ENCODE data around the gene SETD1A. TPM values are rescaled to one million over a fixed set of nuclear protein-coding genes. Genes with fewer than 3 reads are reported as not detected.

The SETD1A gene
- total RNA-seq, 2 donors from 2014 or later, result 31.3 to 45.5 TPM

DNA sequence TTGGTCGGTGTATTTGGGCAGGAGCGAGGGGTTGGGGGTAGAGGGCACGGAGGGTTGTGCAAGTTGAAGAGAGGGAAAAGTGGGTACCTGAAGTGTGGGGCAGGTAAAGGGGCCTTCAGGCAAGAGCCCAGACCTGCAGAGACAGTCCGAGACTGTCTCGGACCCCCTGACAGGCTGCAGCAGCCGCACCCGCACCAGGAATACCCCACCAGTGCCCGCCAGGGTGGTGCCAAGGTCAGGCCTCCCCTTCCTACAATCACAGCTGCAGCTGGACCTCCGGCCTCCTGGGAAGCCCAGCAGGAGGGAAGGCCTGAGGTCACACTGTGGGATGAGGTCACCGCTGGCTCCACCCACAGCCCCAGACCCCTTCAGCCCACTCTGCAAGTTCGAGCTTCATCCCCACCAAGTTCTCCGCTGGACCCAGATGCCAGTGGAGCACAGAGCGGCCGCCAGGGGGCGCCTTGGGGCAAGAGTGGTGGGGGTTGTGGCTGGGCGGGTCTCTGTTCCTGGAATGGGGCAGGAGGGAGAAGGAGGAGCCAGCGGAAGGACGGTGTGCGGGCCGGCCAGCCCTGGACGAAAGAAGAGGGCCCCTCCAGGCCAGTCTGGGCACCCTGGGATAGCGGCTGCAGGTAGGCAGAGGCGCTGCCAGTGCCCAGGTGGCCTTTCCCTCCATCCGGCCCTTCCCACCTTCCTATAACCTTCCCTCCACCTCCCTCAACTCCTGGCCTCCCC, 27.3 kb downstream of the SETD1A start, which contains the start of gene HSD3B7:
Gene HSD3B7 (plus strand): TSS at position 539 of the 732 bp plus-strand sequence. CDS start 452 bp downstream, outside the sequence.
- Mint-ChIP-seq H3K27me3 (no peaks in the 10 kb centered on the region), H3K4me3 (no peak within 1 kb of the TSS), H3K27ac (peak within 1 kb of the TSS; percentile 34), H3K4me1 (peaks cover 5% of the 10 kb centered on the region), H3K36me3 (ENCODE audit: low read depth) (peaks cover 11% of the 10 kb centered on the region)
- ATAC-seq (peak; percentile 79), DNase-seq (peak; percentile 65 to 81 (median 79))
- no peaks in the 10 kb centered on the region for H3K9me3 ChIP-seq (ENCODE audit: control insufficient read depth, low read length, poor library complexity, severe bottlenecking)

DNA sequence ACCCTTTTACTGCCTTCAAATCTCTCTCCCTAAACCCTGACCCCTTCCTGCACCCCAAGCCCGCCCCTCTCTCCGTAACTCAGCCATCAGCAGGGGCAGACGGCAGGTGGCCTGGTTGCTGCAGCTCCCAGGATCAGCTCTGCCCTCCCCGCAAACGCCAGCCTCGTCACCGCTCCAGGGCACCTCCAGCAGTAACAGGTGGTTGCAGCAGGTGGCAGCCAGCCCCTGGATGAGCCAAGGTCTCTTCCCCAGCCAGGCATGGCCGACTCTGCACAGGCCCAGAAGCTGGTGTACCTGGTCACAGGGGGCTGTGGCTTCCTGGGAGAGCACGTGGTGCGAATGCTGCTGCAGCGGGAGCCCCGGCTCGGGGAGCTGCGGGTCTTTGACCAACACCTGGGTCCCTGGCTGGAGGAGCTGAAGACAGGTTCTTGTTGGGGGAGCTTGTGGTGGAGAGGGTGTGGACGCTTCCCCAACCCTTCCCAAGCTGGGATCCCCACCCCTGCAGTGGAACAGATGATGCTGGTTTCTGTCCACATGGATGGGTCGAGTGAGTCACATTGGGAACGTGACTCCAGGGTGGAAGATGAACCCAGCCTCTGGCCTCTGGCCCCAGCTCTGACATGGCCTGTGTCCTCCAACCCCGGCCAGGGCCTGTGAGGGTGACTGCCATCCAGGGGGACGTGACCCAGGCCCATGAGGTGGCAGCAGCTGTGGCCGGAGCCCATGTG, 28.0 kb downstream of the SETD1A start:
- Mint-ChIP-seq H3K4me3 (no peak overlapping the region), H3K27me3 (no peaks in the 10 kb centered on the region), H3K4me1 (peaks cover 2% of the 10 kb centered on the region), H3K27ac (no peak overlapping the region), H3K36me3 (ENCODE audit: low read depth) (peaks cover 9% of the 10 kb centered on the region)
- H3K9me3 ChIP-seq (ENCODE audit: control insufficient read depth, low read length, poor library complexity, severe bottlenecking), result no peaks in the 10 kb centered on the region
- DNase-seq (no peak), ATAC-seq (peak; percentile 25)

DNA sequence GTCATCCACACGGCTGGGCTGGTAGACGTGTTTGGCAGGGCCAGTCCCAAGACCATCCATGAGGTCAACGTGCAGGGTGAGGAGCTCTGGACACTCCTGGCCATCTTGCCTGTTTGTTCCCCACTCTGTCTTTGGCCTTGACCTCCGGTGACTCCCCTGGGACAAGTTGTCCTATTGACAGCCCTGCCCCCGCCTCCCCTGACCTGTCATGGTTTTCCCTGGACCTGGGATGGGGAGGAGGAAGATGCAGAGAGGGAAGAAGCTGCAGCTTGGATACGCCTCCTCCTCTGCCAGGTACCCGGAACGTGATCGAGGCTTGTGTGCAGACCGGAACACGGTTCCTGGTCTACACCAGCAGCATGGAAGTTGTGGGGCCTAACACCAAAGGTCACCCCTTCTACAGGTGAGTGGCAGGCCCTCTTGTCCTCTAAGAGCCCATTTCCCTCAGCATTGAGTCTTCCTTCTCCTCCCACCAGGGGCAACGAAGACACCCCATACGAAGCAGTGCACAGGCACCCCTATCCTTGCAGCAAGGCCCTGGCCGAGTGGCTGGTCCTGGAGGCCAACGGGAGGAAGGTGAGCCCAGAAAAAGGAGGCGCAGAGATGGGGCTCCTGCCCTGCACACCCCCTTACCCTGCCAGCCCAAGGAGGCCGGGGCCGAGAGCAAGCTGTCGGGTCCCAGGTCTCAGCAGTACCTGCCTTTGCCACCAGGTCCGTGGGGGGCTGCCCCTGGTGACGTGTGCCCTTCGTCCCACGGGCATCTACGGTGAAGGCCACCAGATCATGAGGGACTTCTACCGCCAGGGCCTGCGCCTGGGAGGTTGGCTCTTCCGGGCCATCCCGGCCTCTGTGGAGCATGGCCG, 28.8 kb downstream of the SETD1A start:
- Mint-ChIP-seq H3K27me3 (no peaks in the 10 kb centered on the region), H3K36me3 (ENCODE audit: low read depth) (peaks cover 7% of the 10 kb centered on the region), H3K4me3 (peak overlapping the region; percentile 21), H3K27ac (no peak overlapping the region), H3K4me1 (peaks cover 4% of the 10 kb centered on the region)
- H3K9me3 ChIP-seq (ENCODE audit: control insufficient read depth, low read length, poor library complexity, severe bottlenecking), result no peaks in the 10 kb centered on the region
- no peak for DNase-seq
- no peak for ATAC-seq

DNA sequence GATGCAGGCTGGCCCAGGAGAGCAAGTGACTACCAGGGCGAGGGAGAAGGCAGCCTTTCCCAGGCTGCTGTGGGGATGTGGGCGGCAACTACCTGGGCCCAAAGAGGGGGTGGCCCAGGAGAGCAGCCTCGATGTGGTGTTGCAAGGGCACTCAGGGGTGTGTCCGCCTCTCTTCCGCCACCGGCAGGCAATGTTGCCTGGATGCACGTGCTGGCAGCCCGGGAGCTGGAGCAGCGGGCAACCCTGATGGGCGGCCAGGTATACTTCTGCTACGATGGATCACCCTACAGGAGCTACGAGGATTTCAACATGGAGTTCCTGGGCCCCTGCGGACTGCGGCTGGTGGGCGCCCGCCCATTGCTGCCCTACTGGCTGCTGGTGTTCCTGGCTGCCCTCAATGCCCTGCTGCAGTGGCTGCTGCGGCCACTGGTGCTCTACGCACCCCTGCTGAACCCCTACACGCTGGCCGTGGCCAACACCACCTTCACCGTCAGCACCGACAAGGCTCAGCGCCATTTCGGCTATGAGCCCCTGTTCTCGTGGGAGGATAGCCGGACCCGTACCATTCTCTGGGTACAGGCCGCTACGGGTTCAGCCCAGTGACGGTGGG, 30.1 kb downstream of the SETD1A start:
- no peaks in the 10 kb centered on the region for H3K9me3 ChIP-seq (ENCODE audit: control insufficient read depth, low read length, poor library complexity, severe bottlenecking)
- peaks cover 4% of the 10 kb centered on the region for H3K4me1 Mint-ChIP-seq

DNA sequence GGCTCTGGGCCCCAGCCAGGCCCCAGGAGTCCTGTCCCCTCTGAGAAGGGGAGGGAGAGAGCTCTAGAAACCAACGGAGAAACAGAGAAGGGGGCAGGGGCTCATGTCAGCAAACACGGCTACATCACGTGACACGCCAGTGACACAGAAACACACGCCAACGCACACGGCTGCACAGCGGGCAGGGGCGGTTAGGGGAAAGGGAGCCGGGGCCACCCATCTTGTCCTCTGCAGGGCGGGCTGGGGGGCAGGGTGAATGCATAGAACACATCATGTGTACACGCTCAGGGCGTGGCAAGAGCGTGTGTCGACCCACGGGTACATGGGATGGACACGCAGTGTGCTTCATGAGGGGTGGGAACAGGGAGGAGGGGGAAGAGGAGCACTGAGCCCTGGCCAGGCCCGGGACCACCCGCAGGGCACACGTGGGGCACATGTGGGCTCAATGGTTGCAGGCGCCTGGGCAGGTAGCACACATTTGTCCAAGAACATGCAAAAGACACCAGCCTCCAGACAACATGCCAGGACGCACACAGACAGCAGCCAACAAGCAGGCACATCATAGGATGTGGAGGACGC, 32.0 kb downstream of the SETD1A start:
- ATAC-seq (no peak), DNase-seq (no peak)
- Mint-ChIP-seq H3K4me3 (no peak overlapping the region), H3K27me3 (no peaks in the 10 kb centered on the region), H3K4me1 (peaks cover 2% of the 10 kb centered on the region), H3K36me3 (ENCODE audit: low read depth) (no peaks in the 10 kb centered on the region), H3K27ac (no peak overlapping the region)
- H3K9me3 ChIP-seq (ENCODE audit: control insufficient read depth, low read length, poor library complexity, severe bottlenecking), result no peaks in the 10 kb centered on the region

More for the DNA sequence above, 30.1 kb downstream of the SETD1A start:
- no peaks in the 10 kb centered on the region for H3K27me3 Mint-ChIP-seq
- peaks cover 4% of the 10 kb centered on the region for H3K36me3 Mint-ChIP-seq (ENCODE audit: low read depth)
- no peak for ATAC-seq
- no peak overlapping the region for H3K27ac Mint-ChIP-seq
- no peak overlapping the region for H3K4me3 Mint-ChIP-seq
- DNase-seq, result no peak

DNA sequence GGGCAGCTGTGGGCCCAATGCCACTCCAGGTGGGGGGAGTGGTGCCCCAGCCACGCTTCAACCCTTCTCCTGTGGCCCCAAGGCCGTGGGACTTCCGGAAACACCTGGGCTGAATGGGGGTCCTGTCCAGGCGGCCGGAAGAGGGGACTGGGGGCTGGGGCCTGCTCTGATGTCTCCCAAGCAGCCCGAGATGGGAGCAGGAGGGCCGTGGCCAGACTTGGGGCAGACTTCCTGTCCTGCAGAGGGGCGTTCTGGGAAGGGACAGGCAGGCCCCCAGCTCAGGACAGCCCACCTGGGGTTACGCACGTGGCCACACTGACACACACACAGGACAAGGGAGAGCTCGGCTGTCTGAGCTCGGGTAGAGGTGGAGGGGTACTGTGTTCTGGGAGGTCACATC, 32.6 kb downstream of the SETD1A start:
- ATAC-seq, result no peak
- Mint-ChIP-seq H3K27ac (no peak overlapping the region), H3K36me3 (ENCODE audit: low read depth) (no peaks in the 10 kb centered on the region)

DNA sequence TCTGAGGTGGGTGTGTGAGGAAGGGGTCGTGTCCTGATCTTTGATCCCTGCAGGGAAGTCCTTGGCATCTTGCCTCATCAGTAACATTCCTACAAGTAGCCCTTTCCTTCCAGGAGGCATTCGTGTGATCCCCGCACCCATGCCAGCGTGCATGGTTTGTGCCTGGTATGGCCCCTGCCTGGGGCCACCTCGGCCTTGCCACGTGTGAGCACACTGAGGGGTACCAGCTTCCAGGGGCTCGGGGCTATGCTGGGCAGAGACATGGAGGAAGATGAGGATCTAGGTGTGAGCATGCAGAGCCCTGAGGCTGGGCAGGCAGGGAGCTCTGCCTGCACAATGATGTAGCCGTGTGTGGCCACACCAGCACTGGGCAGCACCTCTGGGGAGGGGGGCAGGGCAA, 33.5 kb downstream of the SETD1A start:
- H3K9me3 ChIP-seq (ENCODE audit: control insufficient read depth, low read length, poor library complexity, severe bottlenecking), result no peaks in the 10 kb centered on the region
- H3K4me1 Mint-ChIP-seq, result peaks cover 2% of the 10 kb centered on the region
- ATAC-seq (no peak), DNase-seq (no peak)
- no peaks in the 10 kb centered on the region for H3K36me3 Mint-ChIP-seq (ENCODE audit: low read depth)
- no peak overlapping the region for H3K4me3 Mint-ChIP-seq
- no peaks in the 10 kb centered on the region for H3K27me3 Mint-ChIP-seq
- H3K27ac Mint-ChIP-seq, result no peak overlapping the region

More for the DNA sequence above, 32.6 kb downstream of the SETD1A start:
- Mint-ChIP-seq H3K4me3 (no peak overlapping the region), H3K27me3 (no peaks in the 10 kb centered on the region), H3K4me1 (peaks cover 2% of the 10 kb centered on the region)
- no peak for DNase-seq
- no peaks in the 10 kb centered on the region for H3K9me3 ChIP-seq (ENCODE audit: control insufficient read depth, low read length, poor library complexity, severe bottlenecking)

DNA sequence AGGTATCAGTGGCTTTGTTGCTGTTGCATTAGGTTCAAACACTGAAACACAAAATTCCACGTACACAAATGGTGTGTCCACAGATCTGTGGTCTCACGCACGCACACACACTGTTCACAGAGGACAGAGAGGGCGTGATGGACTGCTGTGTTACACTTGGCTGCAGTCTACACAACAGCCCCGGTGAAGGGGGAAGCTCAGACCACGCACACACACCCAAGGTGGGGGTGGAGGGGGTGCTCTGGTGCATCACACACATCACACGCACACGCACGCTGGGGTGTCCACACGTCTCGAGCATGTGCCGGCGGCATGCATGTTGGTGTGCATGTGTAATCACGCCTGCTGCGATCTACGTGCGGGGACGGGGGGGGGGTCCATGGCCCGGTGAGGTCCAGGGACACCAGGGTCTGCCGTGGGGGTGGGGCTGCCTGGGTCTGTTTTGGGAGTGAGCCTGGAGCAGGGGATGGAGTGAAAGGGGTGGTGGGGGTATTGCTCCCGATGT, 34.8 kb downstream of the SETD1A start:
- no peaks in the 10 kb centered on the region for H3K36me3 Mint-ChIP-seq (ENCODE audit: low read depth)
- H3K9me3 ChIP-seq (ENCODE audit: control insufficient read depth, low read length, poor library complexity, severe bottlenecking), result no peaks in the 10 kb centered on the region
- peaks cover 4% of the 10 kb centered on the region for H3K4me1 Mint-ChIP-seq
- no peaks in the 10 kb centered on the region for H3K27me3 Mint-ChIP-seq
- H3K27ac Mint-ChIP-seq, result no peak overlapping the region
- ATAC-seq (no peak), DNase-seq (no peak)
- no peak overlapping the region for H3K4me3 Mint-ChIP-seq

DNA sequence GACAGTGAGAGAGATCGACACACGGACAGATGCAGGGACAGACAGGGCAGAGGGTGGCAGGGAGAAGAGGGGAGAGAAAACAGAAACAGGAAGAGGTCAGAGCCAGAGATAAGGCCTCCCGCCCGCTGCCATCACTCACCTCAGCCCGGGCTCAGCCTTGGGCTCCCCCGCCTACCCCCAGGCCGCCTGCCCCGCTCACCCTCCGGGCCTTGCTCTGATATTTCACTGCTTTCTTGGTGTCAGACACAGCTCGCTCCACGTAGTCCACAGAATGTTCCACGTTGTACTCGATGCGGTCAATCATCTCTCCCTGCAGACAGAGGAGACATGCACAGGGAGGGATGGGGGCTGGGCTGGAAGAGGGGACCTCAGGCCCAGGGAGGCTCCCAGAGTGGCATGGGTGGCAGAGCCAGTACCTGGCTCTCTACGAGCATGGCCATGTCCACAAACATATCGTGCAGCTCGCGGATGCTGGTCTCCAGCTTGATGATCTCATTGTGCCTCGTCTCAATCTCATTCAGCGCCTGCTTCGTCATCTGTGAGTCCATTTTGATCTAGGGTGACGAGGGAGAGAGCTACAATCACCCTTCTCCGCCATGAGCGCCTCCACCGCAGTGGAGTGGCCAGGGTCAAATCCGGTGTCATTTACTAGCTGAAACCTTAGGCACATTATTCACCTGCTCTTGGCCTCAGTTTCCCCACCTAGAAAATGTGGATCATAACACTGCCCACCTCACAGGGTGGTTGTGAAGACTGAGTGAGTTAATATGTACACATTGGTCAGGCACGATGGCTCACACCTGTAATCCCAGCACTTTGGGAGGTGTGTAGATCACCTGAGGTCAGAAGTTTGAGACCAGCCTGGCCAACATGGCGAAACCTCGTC, 35.6 kb downstream of the SETD1A start:
- Mint-ChIP-seq H3K4me1 (peaks cover 4% of the 10 kb centered on the region), H3K36me3 (ENCODE audit: low read depth) (no peaks in the 10 kb centered on the region), H3K27me3 (no peaks in the 10 kb centered on the region), H3K27ac (no peak overlapping the region), H3K4me3 (no peak overlapping the region)
- DNase-seq, result no peak
- H3K9me3 ChIP-seq (ENCODE audit: control insufficient read depth, low read length, poor library complexity, severe bottlenecking), result no peaks in the 10 kb centered on the region
- ATAC-seq, result no peak

DNA sequence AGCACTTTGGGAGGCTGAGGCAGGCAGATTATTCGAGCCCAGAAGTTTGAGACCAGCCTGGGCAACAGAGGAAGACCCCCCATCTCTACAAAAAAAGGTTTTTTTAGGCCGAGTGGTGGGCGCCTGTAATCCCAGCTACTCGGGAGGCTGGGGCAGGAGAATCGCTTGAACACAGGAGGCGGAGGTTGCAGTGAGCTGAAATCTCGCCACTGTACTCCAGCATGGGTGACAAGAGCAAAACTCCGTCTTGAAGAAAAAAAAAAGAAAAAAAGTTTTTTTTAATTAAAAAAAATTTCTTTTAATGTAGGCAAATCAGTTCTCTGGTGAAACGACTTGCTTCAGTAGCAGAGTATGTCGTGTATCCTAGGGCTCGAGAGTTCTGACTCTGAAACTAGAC, 38.4 kb downstream of the SETD1A start:
- DNase-seq, result no peak
- no peak overlapping the region for H3K27ac Mint-ChIP-seq
- peaks cover 4% of the 10 kb centered on the region for H3K4me1 Mint-ChIP-seq
- H3K36me3 Mint-ChIP-seq (ENCODE audit: low read depth), result no peaks in the 10 kb centered on the region
- ATAC-seq, result no peak
- no peaks in the 10 kb centered on the region for H3K27me3 Mint-ChIP-seq
- no peaks in the 10 kb centered on the region for H3K9me3 ChIP-seq (ENCODE audit: control insufficient read depth, low read length, poor library complexity, severe bottlenecking)
- H3K4me3 Mint-ChIP-seq, result peak overlapping the region; percentile 50

DNA sequence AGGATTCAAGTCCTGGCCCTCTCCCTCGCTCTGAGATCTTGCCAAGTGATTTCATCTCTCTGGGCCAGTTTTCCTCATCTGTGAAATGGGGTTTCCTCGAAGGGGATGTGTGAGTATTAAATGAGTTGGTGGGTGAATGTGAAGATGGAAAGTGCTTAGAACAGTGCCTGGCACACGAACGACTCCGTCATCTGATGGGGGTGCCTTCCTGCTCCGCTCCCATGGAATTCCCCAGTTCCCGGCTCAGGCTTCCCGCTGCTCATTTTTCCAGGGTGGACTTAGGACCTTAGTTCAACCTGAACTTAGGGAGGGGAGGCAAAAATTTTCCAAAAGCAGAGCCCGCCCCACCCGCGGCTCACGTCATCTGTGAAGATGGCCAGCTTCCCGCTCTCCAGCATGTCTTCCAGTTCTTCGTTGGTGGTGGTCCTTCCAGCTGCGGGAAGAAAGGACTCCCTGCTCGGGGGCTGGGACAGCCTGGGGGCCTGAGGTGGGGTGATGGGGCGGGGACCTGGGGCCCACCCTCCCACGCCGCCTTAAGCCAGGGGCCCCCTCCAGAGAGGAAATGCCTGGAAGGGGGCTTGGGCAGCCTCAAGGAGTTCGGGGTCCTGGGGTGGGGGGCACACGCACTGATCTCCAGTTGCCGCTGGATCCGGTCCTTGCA, 38.9 kb downstream of the SETD1A start:
- ATAC-seq (no peak), DNase-seq (no peak)
- H3K27me3 Mint-ChIP-seq, result no peaks in the 10 kb centered on the region
- H3K36me3 Mint-ChIP-seq (ENCODE audit: low read depth), result no peaks in the 10 kb centered on the region
- no peak overlapping the region for H3K27ac Mint-ChIP-seq
- H3K4me1 Mint-ChIP-seq, result peaks cover 2% of the 10 kb centered on the region
- H3K9me3 ChIP-seq (ENCODE audit: control insufficient read depth, low read length, poor library complexity, severe bottlenecking), result no peaks in the 10 kb centered on the region
- peak overlapping the region; percentile 50 for H3K4me3 Mint-ChIP-seq

Measured in T-helper 17 cell (primary cell).